NCI-H1417 treated with DMSO at 0.1 percent for 48 hours (cell line): ENCODE data around the gene TST.
A peak's percentile ranks its signal among the peaks of the same experiment; 100 is the strongest.

ENCODE experiments used
- DNase-seq: peaks from one replicate; lab custom pipeline; 2025; lab: John Stamatoyannopoulos, UW

Gene TST

DNA sequence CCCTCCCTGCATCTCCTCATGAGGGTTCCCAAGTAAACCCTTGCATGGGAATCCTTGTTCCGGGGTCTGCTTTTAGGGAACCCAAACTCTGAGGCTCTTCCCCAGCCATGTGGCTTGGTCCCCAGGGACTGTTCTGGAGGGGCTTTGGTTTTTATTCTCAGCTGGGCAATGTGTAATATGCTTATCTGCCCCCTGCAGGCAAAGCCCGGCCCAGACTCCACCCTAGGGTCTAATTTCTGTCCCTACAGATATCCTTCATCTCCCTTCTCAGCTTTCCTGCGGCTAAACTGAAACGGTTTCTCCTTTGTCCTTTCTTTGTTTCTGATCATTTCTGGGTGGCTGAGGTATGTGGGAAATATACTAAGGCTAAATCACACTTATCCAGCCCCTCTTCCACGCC lies 37.1 kb downstream of the TST start:
- no peak for DNase-seq

DNA sequence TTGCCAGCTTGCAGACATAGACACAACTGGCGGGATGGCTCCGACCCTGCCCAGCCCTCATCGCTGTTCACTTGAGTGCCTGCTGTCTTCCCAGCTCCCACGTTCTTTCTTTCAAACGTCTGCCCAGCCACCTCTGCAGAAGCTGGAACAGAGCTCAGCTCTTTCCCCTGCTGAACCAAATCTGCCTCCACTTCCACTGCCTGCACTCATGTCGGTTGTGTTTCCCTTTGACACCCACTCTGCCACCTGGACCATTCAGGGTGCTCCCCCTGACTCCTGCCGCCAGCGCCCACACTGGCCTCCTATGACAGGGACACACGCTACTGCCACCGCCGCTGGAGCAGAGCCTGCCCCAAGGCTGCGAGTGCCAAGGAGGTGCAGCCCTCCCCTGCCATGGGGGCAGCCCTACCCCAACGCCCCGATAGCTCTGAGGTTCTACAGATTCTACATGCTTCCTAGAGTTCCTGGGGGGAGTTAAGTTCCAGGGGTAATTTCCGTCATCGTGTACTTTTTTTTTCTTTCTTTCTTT lies 37.9 kb downstream of the TST start:
- DNase-seq = no peak

DNA sequence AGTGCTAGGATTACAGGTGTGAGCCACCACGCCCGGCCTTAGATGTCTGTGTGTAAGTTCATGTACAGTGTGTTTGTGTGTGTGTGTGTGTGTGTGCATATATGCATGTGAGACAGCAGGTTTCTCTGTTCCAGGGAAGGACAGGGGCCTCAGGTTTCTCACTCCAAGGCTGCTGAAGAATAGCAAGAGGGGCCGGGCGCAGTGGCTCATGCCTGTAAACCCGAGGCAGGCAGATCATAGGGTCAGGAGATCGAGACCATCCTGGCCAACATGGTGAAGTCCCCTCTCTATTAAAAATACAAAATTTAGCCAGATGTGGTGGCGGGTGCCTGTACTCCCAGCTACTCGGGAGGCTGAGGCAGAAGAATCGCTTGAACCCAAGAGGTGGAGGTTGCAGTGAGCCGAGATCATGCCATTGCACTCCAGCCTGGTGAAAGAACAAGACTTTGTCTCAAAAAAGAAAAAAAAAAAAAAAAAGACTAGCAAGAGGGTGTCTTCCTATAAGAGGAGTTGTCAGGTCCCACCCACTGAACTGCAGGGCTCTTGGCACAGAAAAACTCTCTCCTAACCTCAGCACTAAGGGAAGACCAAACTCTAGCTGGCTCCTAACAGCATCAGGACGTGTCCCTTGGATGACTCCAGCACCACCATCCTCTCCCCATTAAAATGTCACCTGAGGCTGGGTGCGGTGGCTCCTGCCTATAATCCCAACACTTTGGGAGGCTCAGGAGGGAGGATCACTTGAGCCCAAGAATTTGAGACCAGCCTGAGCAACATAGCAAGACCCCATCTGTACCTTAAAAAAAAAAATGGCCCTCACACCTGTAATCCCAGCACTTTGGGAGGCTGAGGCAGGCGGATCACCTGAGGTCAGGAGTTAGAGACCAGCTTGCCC lies 40.0 kb downstream of the TST start:
- no peak for DNase-seq

DNA sequence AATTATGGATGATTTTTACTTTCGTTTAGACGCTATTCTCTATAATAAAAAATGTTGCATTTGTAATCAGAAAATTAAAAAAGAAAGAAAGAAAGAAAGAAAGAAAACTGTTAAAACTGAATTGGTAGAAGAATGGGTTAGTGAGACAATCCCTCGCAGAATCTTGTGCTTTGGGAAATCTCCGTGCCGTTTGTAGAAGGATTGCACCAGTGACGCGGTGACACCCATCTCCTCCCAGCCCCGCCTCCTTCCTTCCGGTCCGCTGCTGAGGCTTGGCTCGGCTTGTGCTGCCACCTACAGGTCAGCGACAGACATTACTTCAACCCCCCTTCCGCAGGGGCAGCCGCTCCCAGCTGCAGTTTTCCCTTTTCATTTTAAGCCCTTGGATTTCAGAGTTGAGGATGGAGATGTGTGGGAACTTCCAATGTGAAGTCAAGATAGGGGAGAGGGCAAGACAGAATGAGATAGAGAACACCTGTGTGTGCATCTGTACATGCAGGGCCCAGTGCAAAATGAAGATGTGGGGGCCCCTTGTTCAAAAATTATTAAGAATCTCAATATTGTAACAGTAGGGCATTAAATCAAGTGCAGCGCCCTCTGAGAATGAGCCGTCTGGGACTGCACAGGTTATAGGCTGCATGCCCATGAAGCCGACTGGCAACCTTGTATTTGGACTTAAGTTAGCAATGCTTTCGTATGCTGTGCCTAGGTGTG lies 41.1 kb downstream of the TST start:
- peak; percentile 18 for DNase-seq

DNA sequence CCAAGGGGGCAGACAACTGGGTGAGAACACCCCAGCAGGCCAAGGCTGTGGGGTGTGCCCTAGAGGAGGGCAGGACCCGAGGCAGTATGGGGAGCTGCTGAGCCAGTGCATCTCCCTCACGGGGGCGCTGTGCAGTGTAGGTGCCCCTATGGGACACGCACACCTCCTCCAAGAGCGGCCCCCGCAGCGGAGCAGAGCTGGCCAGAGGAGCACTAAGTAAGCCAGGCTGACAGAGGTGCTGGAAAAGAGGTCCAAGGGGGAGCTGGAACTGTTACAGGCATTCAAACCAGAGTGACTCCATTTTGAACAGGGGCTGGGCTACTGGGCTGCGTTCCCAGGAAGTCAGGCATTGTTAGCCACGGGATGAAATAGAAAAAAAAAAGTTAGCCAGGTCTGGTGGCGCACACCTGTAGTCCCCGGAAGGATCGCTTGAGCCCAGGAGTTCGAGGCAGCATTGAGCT lies 41.8 kb downstream of the TST start:
- DNase-seq = no peak

DNA sequence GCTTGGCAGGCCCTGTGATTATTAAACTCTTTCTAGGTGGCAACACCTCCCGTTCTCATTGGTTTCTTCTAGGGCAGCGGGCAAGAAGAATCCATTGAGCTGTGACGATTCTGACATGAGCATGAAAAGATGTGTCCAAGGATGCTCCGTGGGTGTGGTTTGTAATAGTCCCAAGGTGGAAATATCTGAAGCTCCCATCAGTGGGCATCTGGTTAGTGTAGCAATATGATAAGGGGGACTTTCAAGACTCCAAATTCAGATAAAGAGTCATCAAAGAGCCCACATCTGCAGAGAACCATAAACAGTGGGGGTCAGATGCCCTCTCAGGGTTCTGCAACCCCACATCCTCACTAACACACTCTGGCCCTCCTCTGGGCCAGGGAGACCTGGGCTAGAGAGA lies 42.6 kb downstream of the TST start:
- DNase-seq = no peak

DNA sequence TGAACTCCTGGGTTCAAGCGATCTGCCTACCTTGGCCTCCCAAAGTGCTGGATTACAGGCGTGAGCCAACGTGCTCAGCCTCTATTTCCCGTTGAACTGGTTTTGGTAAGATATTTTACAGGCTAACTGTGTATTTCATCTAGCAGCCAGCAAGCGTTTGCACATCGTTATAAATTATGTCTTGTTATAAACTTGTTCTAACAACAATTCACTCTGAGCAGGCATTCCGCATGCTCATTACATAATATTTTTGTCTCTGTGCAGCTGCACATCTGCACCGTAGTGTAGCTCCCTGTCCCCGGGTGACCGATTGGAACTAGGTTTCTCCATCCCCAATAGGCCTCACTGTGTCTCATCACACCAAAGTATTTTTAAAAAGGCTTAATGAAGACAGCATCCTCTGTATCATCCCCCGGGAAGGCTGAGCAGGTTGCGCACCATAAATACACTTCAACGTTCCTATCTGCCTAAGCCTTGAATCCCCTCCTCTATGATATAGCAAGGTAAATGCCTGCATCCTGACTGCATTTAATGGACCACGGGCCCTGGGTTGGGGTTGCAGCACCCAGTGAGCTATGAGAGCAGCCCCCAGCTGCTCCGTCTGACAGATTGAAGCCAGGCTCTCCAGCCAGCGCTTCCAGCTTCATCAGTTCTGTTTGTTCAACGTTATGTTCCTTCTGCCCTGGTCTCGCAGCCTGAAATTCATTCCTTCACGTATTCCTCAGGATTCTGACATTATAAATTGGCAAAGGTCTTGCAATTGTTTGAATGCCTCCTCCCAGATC lies 47.7 kb downstream of the TST start:
- DNase-seq = no peak

DNA sequence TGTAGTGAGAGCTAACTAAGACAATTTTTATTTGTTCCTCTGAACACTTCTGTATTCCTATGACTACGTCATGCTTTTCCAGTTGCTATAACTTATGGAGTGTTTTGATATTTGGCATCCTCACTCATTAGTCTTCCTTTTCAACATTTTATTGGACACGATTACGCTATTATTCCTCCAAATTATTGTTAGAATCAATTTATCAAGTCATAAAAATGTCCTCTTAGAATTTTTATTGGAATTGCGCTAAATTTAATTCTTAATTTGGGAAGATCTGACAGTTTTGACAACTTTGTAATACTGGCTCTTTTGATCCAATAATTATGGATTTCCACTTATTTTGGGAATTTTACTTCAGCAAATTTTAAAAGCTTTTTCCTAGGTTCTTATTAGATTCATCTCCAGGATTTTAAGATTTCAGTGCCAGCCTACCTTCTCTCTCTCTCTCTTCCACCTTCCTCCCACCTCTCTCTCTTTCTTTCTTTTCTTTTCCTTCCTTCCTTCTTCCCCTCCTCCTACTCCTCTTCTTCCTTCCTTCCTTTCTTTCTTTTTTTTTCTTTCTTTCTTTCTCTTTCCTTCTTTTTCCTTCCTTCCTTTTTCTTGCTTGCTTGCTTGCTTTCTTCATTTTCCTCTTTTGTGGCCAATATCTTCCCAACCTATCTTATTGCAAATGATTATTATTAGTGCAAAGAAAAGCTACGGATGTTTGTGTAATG lies 50.8 kb downstream of the TST start:
- DNase-seq = no peak

DNA sequence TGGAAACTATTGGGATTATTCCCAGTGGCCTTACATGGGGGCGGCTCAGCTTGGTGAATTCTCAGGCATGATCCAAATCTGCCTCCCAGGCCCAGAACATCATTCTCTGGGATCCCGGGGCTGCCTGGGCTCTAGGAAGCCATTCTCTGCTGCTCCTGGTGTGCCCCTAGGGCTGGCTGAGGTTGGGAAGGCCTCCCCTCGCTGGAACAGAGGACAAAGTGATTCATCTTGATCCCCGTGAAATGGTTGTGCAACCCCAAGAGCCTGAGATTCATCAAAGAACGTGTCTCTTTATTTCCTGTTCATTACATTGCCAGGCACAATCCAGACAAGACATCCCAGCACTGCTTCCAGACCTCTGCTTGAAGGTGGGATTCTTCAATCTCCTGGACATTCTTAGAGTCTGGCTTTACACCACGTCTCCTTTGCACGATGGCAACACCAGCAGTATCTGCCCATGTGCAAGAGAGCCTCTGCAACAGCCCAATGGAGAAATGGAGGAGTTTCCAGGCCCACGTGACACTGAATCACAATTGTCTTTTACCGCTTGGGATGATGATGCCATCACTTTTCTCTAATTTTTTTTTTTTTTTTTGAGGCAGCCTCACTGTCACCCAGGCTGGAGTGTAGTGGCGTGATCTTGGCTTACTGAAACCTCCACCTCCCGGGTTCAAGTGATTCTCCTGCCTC lies 52.3 kb downstream of the TST start:
- no peak for DNase-seq

DNA sequence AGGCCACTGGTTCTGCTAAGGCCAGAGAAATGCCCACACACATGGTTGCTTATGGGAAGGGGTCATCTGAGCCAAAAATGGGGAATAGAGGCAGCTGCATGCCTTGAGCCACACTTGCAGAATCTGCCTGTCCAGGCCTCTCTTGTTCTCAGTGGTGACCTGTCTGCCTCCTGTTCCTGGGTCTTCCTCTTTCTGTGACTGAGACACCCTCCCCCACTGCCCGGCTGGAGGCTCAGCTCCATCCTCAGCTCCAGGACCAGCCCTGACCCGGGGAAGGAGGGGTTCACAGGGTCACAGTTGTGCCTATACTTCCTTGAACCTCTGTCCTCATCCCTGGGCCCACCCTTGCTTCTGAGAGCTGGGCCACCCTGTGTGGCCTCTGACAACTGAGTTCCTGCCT lies 53.6 kb downstream of the TST start:
- DNase-seq = no peak

DNA sequence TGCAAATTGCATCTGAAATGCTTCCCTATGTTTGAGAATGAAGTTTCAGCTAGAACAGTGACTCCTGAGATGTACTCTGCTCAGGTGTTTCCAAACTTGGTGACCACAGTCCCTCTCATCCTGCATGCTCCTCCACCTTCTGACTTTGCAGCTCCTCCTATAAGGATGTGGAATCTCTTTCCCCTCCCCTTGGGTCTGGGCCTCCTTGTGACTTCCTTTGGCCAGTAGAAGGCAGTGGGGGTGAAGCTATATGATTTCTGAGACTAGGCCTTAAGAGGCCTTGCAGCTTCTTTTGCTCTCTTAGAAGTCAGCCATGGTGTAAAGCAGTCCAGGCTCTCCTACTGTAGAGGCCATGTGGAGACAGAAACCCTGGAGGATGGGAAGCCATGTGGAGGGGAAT lies 55.1 kb downstream of the TST start:
- no peak for DNase-seq

DNA sequence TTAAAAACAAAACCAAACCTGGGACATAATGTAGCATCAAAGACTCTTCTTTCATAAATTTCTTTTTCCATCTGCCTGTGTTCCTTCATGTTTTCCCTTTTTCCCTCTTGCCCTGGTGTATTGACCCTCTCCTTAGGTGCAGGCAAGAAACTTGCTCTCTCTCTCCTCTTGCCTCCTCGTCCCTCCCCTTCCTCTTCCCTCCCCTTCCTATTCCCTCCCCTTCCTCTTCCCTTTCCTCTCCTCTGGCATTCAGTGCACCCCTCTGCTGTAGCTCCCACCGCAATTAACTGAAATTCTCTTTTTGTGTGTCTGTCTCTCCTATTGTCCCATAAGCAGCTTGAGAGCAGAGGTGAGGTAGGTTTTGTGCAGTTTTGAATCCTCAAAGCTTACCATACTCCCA lies 55.9 kb downstream of the TST start:
- DNase-seq = no peak

DNA sequence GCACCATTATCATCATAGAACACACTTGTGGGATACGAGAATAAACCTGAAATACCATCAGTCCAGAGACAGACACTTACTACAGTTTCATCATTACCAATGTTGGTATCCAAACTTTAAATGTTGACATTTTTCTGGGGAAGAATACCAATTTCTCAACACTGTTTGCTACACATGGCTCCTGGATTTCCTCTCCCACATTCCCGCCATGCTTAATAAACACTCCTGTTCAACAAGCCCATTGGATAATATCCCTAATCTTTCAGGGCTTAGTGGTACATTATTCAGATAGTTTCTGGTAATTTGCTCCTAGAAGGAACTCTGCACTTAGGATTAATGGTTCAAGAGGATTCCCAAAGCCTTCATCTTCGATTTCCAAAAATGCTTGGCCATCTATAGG lies 57.6 kb downstream of the TST start:
- DNase-seq = no peak
